AG10803 (cell line): ENCODE data around the gene B3GNT9.

Experiments used
- DNase-seq: peaks from one replicate; pipeline ENCODE4 v3.0.0; 2010; ENCODE audit warnings: low read depth
- H3K4me3 ChIP-seq: 2 replicates; pipeline ENCODE4 v1.5.1; 2011; ENCODE audit warnings: mild to moderate bottlenecking, low read length, control low read depth
- TF ChIP-seq, protein P1 (sequence below): conservative IDR thresholded peaks from 2 replicates; pipeline ENCODE4 v1.5.1; 2011; ENCODE audit warnings: mild to moderate bottlenecking, low read length, control low read depth, inconsistent platforms

B3GNT9 gene

DNA sequence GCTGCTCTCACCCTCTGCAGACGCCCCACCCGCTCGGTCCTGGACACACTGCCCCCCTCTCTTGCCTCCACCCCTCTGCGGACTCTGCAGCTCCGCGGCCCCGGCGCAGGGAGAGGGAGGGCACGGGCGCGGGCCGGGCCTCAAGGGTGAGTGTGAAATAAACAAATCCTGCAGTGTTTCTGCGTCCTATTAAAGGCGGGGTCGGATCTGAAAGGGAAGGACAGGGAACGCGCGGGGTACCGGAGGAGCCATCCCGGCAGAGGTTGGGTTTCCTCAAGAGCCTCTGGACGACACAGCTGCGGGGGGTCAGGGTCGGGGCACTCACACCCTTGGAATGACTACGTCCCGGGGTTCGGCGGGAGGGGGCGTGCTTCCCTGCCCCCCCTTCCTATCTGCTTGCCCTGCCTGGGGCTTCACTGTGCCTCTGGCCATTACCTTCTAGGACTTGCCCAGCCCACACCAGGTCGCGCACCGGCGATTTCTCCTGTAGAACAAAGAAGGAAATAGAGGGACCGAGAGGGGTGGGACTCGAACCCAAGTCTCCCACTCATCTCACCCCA, 13.3 kb upstream of the B3GNT9 start:
- DNase-seq = no peak
- TF ChIP-seq, protein P1, sequence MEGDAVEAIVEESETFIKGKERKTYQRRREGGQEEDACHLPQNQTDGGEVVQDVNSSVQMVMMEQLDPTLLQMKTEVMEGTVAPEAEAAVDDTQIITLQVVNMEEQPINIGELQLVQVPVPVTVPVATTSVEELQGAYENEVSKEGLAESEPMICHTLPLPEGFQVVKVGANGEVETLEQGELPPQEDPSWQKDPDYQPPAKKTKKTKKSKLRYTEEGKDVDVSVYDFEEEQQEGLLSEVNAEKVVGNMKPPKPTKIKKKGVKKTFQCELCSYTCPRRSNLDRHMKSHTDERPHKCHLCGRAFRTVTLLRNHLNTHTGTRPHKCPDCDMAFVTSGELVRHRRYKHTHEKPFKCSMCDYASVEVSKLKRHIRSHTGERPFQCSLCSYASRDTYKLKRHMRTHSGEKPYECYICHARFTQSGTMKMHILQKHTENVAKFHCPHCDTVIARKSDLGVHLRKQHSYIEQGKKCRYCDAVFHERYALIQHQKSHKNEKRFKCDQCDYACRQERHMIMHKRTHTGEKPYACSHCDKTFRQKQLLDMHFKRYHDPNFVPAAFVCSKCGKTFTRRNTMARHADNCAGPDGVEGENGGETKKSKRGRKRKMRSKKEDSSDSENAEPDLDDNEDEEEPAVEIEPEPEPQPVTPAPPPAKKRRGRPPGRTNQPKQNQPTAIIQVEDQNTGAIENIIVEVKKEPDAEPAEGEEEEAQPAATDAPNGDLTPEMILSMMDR = no peak
- no peak overlapping the region for H3K4me3 ChIP-seq

DNA sequence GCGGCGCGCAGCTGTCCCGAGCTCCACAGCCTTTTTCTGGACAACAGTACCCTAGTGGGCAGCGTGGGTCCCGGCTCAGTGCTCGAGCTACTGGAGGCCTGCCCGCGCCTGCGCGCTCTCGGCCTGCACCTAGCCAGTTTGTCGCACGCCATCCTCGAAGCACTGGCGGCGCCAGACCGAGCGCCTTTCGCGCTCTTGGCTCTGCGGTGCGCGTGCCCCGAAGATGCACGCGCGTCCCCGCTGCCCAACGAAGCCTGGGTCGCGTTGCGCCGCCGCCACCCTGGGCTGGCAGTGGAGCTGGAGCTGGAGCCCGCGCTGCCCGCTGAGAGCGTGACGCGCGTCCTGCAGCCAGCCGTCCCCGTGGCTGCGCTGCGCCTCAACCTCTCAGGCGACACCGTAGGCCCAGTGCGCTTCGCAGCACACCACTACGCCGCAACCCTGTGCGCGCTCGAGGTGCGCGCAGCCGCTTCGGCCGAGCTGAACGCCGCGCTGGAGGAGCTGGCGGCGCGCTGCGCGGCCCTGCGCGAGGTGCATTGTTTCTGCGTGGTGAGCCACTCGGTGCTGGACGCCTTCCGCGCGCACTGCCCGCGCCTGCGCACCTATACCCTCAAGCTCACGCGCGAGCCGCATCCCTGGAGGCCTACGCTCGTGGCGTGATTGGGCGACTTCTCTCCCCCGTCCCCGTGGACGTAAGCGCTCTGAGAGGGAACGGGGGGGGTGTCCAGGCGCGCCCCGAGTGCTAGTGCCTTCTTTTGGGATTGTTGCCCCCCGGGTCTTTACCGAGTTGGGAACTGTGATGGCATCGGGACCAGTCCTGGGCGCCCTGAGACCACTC, 12.6 kb upstream of the B3GNT9 start:
- TF ChIP-seq, protein P1 = no peak
- H3K4me3 ChIP-seq = no peak overlapping the region
- DNase-seq = peak; percentile 39

GRCh38 chr16:67162506-67163163, 11.8 kb upstream of the B3GNT9 start:
- H3K4me3 ChIP-seq = no peak overlapping the region
- DNase-seq = no peak
- TF ChIP-seq, protein P1 = no peak

GRCh38 chr16:67161595-67162058, 10.8 kb upstream of the B3GNT9 start:
- DNase-seq = no peak
- TF ChIP-seq, protein P1 = no peak
- H3K4me3 ChIP-seq = peak overlapping the region; percentile 9; the same call in 1 of the 2 replicates

DNA sequence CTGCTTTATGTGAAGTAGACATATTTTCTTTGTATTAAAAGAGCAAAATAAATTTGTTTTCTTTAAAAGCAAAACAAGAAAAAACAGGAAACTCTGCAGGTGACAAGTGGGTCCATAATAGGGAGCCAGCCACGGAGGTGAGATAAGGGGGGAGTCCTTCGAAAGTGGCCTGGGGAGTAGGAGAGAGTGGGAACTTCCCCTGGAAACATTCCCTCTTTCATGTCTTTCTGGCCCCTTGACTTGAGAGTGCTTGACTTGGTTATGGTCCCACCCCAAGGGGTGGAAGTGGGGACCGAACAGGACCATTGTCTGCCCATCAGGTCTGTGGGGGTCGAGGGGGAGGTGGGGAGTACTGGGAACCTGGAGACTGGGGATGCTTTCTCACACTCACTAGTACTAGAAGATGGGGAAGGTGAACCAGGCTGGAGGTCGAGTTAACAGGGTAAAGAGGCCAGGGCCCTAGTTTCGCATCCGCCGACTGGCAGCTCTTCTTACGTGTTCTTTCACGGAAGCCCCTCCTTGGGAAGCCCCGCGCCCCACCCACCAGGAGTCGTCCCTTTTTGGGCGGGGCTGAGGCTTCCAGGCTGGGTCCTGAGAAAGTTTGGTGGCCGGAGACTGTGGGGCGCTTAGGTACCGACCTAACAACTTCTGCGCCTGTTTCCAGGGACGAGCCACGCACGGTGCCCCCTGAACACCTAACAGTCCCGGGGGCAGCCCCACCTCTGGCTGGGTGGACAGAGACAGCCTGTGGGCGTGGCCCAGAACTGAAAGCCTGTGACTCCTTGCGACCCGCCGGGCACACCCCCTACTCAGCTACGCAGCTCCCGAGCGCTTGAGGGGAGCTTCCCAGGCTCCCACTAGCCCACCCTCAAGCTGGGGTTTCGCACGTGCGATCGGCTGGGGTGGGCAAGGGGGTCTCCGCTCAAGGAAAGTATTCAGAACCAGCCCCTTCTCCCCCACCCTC, 8.1 kb upstream of the B3GNT9 start:
- no peak for DNase-seq
- TF ChIP-seq, protein P1 = no peak
- H3K4me3 ChIP-seq = peak overlapping the region; percentile 74

DNA sequence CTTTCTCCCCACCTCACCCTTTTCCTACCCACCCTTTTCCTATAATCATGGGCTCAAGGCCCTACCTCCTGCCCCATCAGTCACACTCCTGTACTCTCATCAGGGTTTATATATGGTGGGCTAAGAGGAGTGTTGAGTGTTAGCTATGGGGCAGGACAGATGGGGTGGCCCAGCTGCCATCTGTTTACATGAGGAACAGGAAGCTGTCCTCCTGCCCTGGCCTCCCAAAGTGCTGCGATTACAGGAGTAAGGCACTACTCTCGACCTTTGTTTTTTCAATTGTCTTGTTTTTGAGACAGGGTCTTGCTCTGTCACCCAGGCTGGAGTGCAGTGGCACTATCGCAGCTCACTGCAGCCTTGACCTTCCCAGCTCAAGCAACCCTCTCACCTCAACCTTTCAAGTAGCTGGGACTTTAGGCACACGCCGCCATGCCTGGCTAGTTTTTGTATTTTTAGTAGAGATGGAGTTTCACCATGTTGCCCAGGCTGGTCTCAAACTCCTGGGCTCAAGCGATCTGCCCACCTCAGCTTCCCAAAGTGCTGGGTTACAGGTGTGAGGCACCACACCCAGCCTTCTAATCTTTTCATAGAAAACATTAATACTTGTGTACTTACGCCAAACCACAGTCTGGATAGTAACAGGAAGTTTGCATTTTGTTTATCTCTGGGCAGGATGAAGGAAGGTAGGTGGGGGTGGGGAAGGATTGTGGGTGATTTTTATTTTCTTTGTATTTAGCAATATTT, 7.3 kb upstream of the B3GNT9 start:
- no peak for DNase-seq
- H3K4me3 ChIP-seq = no peak overlapping the region
- TF ChIP-seq, protein P1 = no peak
